Fibroblast of lung (primary cell): ENCODE data around the gene PAEP. TPM values are rescaled to one million over a fixed set of nuclear protein-coding genes. Genes with fewer than 3 reads are reported as not detected.

Experiments
- DNase-seq, 2 donors: peaks; one replicate each; pipeline versions ENCODE4 v3.0.0 to v3.0.0-alpha.2; 2010; ENCODE audit warnings: low read depth in 2 of 2
- H2AFZ ChIP-seq: 2 replicates; pipeline ENCODE4 v1.5.1; 2012; ENCODE audit warnings: low read length, control low read depth, inconsistent platforms
- H3K27ac ChIP-seq: 2 replicates; pipeline ENCODE4 v1.5.1; 2011; ENCODE audit warnings: low read length, control low read depth; ENCODE audit not compliant: insufficient read depth
- H3K27me3 ChIP-seq: 2 replicates; pipeline ENCODE4 v1.5.1; 2011; ENCODE audit warnings: mild to moderate bottlenecking, low read length; ENCODE audit not compliant: control insufficient read depth, insufficient read depth
- H3K36me3 ChIP-seq: 2 replicates; pipeline ENCODE4 v1.5.1; 2011; ENCODE audit warnings: low read length; ENCODE audit not compliant: control insufficient read depth, insufficient read depth
- H3K4me1 ChIP-seq: 2 replicates; pipeline ENCODE4 v1.5.1; 2011; ENCODE audit warnings: low read length; ENCODE audit not compliant: control insufficient read depth, insufficient read depth; ENCODE audit errors: extremely low read depth
- H3K4me2 ChIP-seq: 2 replicates; pipeline ENCODE4 v1.5.1; 2011; ENCODE audit warnings: low read length, control low read depth; ENCODE audit not compliant: insufficient read depth; ENCODE audit errors: extremely low read depth
- H3K4me3 ChIP-seq, 4 experiments: fragments of 200-600 bp in 1 of 4; sonication (generic) in 1 of 4; replicated peaks in 1 of 4; 2 replicates each; pipeline ENCODE4 v1.5.1; 2011 to 2016; ENCODE audit warnings: low read length in 4 of 4, low read depth in 3 of 4, mild to moderate bottlenecking in 3 of 4, control low read depth in 2 of 4, inconsistent platforms in 1 of 4, mixed read lengths in 1 of 4; ENCODE audit not compliant: insufficient read depth in 1 of 4; ENCODE audit errors: control extremely low read depth in 1 of 4
- H3K79me2 ChIP-seq: 2 replicates; pipeline ENCODE4 v1.5.1; 2012; ENCODE audit warnings: mild to moderate bottlenecking, low read length, inconsistent platforms; ENCODE audit not compliant: control insufficient read depth, insufficient read depth
- H3K9ac ChIP-seq: 2 replicates; pipeline ENCODE4 v1.5.1; 2011; ENCODE audit warnings: mild to moderate bottlenecking, low read length, control low read depth; ENCODE audit not compliant: insufficient read depth
- H3K9me3 ChIP-seq: 2 replicates; pipeline ENCODE4 v1.5.1; 2012; ENCODE audit warnings: low read depth, low read length; ENCODE audit not compliant: control insufficient read depth, insufficient read depth
- H4K20me1 ChIP-seq: 2 replicates; pipeline ENCODE4 v1.5.1; 2011; ENCODE audit warnings: low read length; ENCODE audit not compliant: control insufficient read depth, insufficient read depth; ENCODE audit errors: extremely low read depth
- CTCF ChIP-seq, 2 donors: IDR thresholded peaks in 1 of 2; conservative IDR thresholded peaks in 1 of 2; 1 replicate in 1 of 2; 2 replicates in 1 of 2; pipeline ENCODE4 v1.5.1; 2011 to 2012; ENCODE audit warnings: low read length in 2 of 2, control low read depth in 1 of 2, inconsistent platforms in 1 of 2, low read depth in 1 of 2, mild to moderate bottlenecking in 1 of 2
- EZH2 ChIP-seq: IDR thresholded peaks from 2 replicates; pipeline ENCODE4 v1.5.1; 2012; ENCODE audit warnings: low read length, control low read depth, mild to moderate bottlenecking; ENCODE audit errors: missing control alignments
- polyA plus RNA-seq, 2 donors: library from polyadenylated mRNA; depleted of rRNA in 1 of 2; stranded (reverse) in 1 of 2; unstranded in 1 of 2; fragments of >200 nt; gene quantifications; 2 replicates each; pipeline ENCODE4 v1.2.1, GENCODE V29; 2011 to 2012; ENCODE audit warnings: missing spikeins in 1 of 2
- total RNA-seq: library from RNA; depleted of rRNA; stranded (reverse); fragments of >200 nt; gene quantifications from 2 replicates; pipeline ENCODE4 v1.2.1, GENCODE V29; 2014

PAEP gene
- total and polyA plus RNA-seq, 2 donors (not counting 1 experiment from before 2014, with no cell fraction given) = not detected

- Histone ChIP-seq H3K79me2 (no peaks in the 10 kb centered on the region), H3K9me3 (no peaks in the 10 kb centered on the region), H3K4me1 (no peaks in the 10 kb centered on the region), H3K36me3 (no peaks in the 10 kb centered on the region), H4K20me1 (no peaks in the 10 kb centered on the region), H2AFZ (no peak overlapping the region), H3K4me3 (no peak overlapping the region), H3K9ac (no peak overlapping the region), H3K27ac (no peak overlapping the region), H3K27me3 (peaks cover 4% of the 10 kb centered on the region), H3K4me2 (no peak overlapping the region)
- TF ChIP-seq EZH2 = no peak
- TF ChIP-seq CTCF (conservative IDR thresholded peaks at IDR 0.05 in 1 of 2, IDR thresholded peaks at IDR 0.05 in 1 of 2; ENCODE audit: low read depth in 1 of 2, low read length in 2 of 2) = no peak
- no peak for DNase-seq
Measured at GRCh38 chr9:135522137-135522877, 39.2 kb upstream of the PAEP start.

- no peak for DNase-seq
- Histone ChIP-seq H3K9me3 (no peaks in the 10 kb centered on the region), H2AFZ (no peak overlapping the region), H3K36me3 (no peaks in the 10 kb centered on the region), H3K27ac (no peak overlapping the region), H3K9ac (no peak overlapping the region), H3K79me2 (no peaks in the 10 kb centered on the region), H4K20me1 (no peaks in the 10 kb centered on the region), H3K4me3 (no peak overlapping the region), H3K4me1 (no peaks in the 10 kb centered on the region), H3K4me2 (no peak overlapping the region), H3K27me3 (peaks cover 4% of the 10 kb centered on the region)
- TF ChIP-seq EZH2 = no peak
- TF ChIP-seq CTCF (conservative IDR thresholded peaks at IDR 0.05 in 1 of 2, IDR thresholded peaks at IDR 0.05 in 1 of 2; ENCODE audit: low read depth in 1 of 2, low read length in 2 of 2) = no peak
Measured at GRCh38 chr9:135522931-135523330, 38.6 kb upstream of the PAEP start.

GRCh38 chr9:135523521-135524129 lies 37.9 kb upstream of the PAEP start:
- Histone ChIP-seq H3K9ac (no peak overlapping the region), H3K4me1 (no peaks in the 10 kb centered on the region), H3K4me3 (no peak overlapping the region), H3K27me3 (no peaks in the 10 kb centered on the region), H3K9me3 (no peaks in the 10 kb centered on the region), H3K27ac (no peak overlapping the region), H3K79me2 (no peaks in the 10 kb centered on the region), H3K36me3 (no peaks in the 10 kb centered on the region), H2AFZ (no peak overlapping the region), H3K4me2 (no peak overlapping the region), H4K20me1 (no peaks in the 10 kb centered on the region)
- DNase-seq = no peak
- TF ChIP-seq EZH2 (no peak), CTCF (conservative IDR thresholded peaks at IDR 0.05 in 1 of 2, IDR thresholded peaks at IDR 0.05 in 1 of 2; ENCODE audit: low read depth in 1 of 2, low read length in 2 of 2) (no peak)
